Stomach (tissue), 4 donors: ENCODE results near the gene MXD4.

Experiments
- CTCF ChIP-seq, 7 experiments: fragments of 450-650 bp in 4 of 7; fragments of 200-600 bp in 3 of 7; sonication (generic) in 3 of 7; IDR thresholded peaks; one replicate each; pipeline ENCODE4 v1.5.1; 2016 to 2019; ENCODE audit warnings: antibody characterized with exemption in 7 of 7, control low read depth in 2 of 7, mild to moderate bottlenecking in 1 of 7
- EP300 ChIP-seq: sonication (generic); formaldehyde crosslinking; IDR thresholded peaks from one replicate; pipeline ENCODE4 v1.6.1; 2017; ENCODE audit warnings: antibody characterized with exemption

- TF ChIP-seq EP300: no peak
- no peak for TF ChIP-seq CTCF (IDR thresholded peaks at IDR 0.05)
Measured at GRCh38 chr4:2290974-2291704, 29.2 kb upstream of the MXD4 start.
